HCT116 (cell line): ENCODE measurements around the gene UBE2M. TPM values are rescaled to one million over a fixed set of nuclear protein-coding genes. Genes with fewer than 3 reads are reported as not detected.

Source experiments
- ATAC-seq: fragments of 200-7000 bp; cut with Tn5 transposase; 2 replicates; pipeline ENCODE4 v1.9.1; 2020; ENCODE audit warnings: mild to moderate bottlenecking, moderate library complexity
- BruUV-seq: library from RNA; stranded (reverse); fragments of 400-500 nt; replicated peaks from 2 replicates; lab custom pipeline; 2021; lab: Mats Ljungman, UMichigan
- CTCF ChIA-PET: fragments of 300-600 bp; sonication (Branson Sonifier 250); formaldehyde crosslinking; loops from one replicate; lab custom pipeline; 2021; ENCODE audit warnings: antibody characterized with exemption; lab: Charles Lee
- POLR2A ChIA-PET: fragments of 300-600, 350-600 bp; sonication (Branson Sonifier 250); formaldehyde crosslinking; loops from one replicate; lab custom pipeline; 2021; ENCODE audit warnings: antibody characterized with exemption; lab: Charles Lee
- RAD21 ChIA-PET, 2 experiments: fragments of 300-600 bp; sonication (Branson Sonifier 250); formaldehyde crosslinking; loops; one replicate each; lab custom pipeline; 2023; ENCODE audit warnings: low total read pairs in 2 of 2; ENCODE audit not compliant: uncharacterized antibody in 2 of 2, unreplicated experiment in 2 of 2, low non-redundant PET in 1 of 2; lab: Charles Lee
- DNase-seq: peaks from one replicate; pipeline ENCODE4 v3.0.0-alpha.2; 2010; ENCODE audit warnings: low read depth, low spot score
- H2AFZ ChIP-seq: fragments of 200-600 bp; shearing (Covaris generic), sonication (generic); 2 replicates; pipeline ENCODE4 v1.6.1; 2017; ENCODE audit warnings: low read depth, mixed run types, mixed read lengths, antibody characterized with exemption, low read length; ENCODE audit not compliant: poor library complexity, severe bottlenecking
- H3K27ac ChIP-seq: 2 replicates; pipeline ENCODE4 v1.5.1; 2012; ENCODE audit warnings: low read depth, low read length
- H3K27me3 ChIP-seq: fragments of 200-600 bp; sonication (generic); 2 replicates; pipeline ENCODE4 v1.6.1; 2016; ENCODE audit warnings: mixed run types, low read length, mixed read lengths; ENCODE audit not compliant: insufficient read depth
- H3K36me3 ChIP-seq, 2 experiments: fragments of 200-500 bp in 1 of 2; fragments of 200-600 bp in 1 of 2; sonication (Bioruptor generic) in 1 of 2; sonication (generic) in 1 of 2; 2 replicates each; pipeline versions ENCODE4 v1.5.1 to v1.6.1; 2014 to 2016; ENCODE audit warnings: low read length in 2 of 2, inconsistent platforms in 1 of 2, mixed read lengths in 1 of 2, mixed run types in 1 of 2; ENCODE audit not compliant: insufficient read depth in 2 of 2, control insufficient read depth in 1 of 2
- H3K4me1 ChIP-seq, 2 experiments: fragments of 200-600 bp in 1 of 2; sonication (generic) in 1 of 2; 2 replicates each; pipeline versions ENCODE4 v1.5.1 to v1.6.1; 2012 to 2017; ENCODE audit warnings: low read length in 2 of 2, inconsistent platforms in 1 of 2, mild to moderate bottlenecking in 1 of 2, mixed read lengths in 1 of 2, mixed run types in 1 of 2, moderate library complexity in 1 of 2; ENCODE audit not compliant: insufficient read depth in 2 of 2, control insufficient read depth in 1 of 2
- H3K4me2 ChIP-seq: fragments of 200-600 bp; sonication (generic); 2 replicates; pipeline ENCODE4 v1.6.1; 2017; ENCODE audit warnings: mixed run types, low read length, mixed read lengths
- H3K4me3 ChIP-seq, 2 experiments: fragments of 200-600 bp in 1 of 2; sonication (generic) in 1 of 2; replicated peaks in 1 of 2; 2 replicates each; pipeline ENCODE4 v1.5.1; 2011 to 2016; ENCODE audit warnings: low read length in 2 of 2, control low read depth in 1 of 2, low read depth in 1 of 2, mild to moderate bottlenecking in 1 of 2, mixed read lengths in 1 of 2, mixed run types in 1 of 2
- H3K79me2 ChIP-seq: fragments of 200-600 bp; sonication (generic); 2 replicates; pipeline ENCODE4 v1.6.1; 2017; ENCODE audit warnings: mild to moderate bottlenecking, mixed run types, low read length, moderate library complexity, mixed read lengths; ENCODE audit not compliant: insufficient read depth
- H3K9ac ChIP-seq: fragments of 200-600 bp; sonication (generic); 2 replicates; pipeline ENCODE4 v1.6.1; 2016; ENCODE audit warnings: low read length, mixed read lengths
- H3K9me2 ChIP-seq: fragments of 200-600 bp; sonication (generic), shearing (Covaris generic); 2 replicates; pipeline ENCODE4 v1.6.1; 2017; ENCODE audit warnings: mixed run types, mild to moderate bottlenecking, moderate library complexity; ENCODE audit not compliant: insufficient read depth
- H3K9me3 ChIP-seq, 2 experiments: fragments of 200-500 bp in 1 of 2; fragments of 200-600 bp in 1 of 2; sonication (Bioruptor generic) in 1 of 2; sonication (generic) in 1 of 2; 2 replicates each; pipeline ENCODE4 v1.6.1; 2014 to 2017; ENCODE audit warnings: low read length in 2 of 2, mixed read lengths in 2 of 2, inconsistent platforms in 1 of 2, low read depth in 1 of 2, mild to moderate bottlenecking in 1 of 2, mixed run types in 1 of 2, moderate library complexity in 1 of 2; ENCODE audit not compliant: control insufficient read depth in 1 of 2, insufficient read depth in 1 of 2
- H4K20me1 ChIP-seq: fragments of 200-600 bp; sonication (generic), shearing (Covaris generic); 2 replicates; pipeline ENCODE4 v1.6.1; 2017; ENCODE audit warnings: mixed run types, mild to moderate bottlenecking, moderate library complexity; ENCODE audit not compliant: insufficient read depth
- CBX3 ChIP-seq: IDR thresholded peaks from 2 replicates; pipeline ENCODE4 v1.6.1; 2012; ENCODE audit warnings: low read depth
- EGR1 ChIP-seq: IDR thresholded peaks from 2 replicates; pipeline ENCODE4 v1.6.1; 2012; ENCODE audit warnings: low read depth
- ELF1 ChIP-seq: IDR thresholded peaks from 2 replicates; pipeline ENCODE4 v1.6.1; 2012; ENCODE audit warnings: low read depth, borderline replicate concordance
- EZH2phosphoT487 ChIP-seq: fragments of 200-600 bp; IDR thresholded peaks from 2 replicates; pipeline ENCODE4 v1.6.1; 2018; ENCODE audit warnings: antibody characterized with exemption, borderline replicate concordance
- FOSL1 ChIP-seq: IDR thresholded peaks from 2 replicates; pipeline ENCODE4 v1.6.1; 2012; ENCODE audit warnings: low read depth
- JUND ChIP-seq: IDR thresholded peaks from 2 replicates; pipeline ENCODE4 v1.6.1; 2012
- POLR2A ChIP-seq: IDR thresholded peaks from 2 replicates; pipeline ENCODE4 v1.7.0; 2011; ENCODE audit warnings: borderline replicate concordance; ENCODE audit not compliant: insufficient read depth, insufficient read length; ENCODE audit errors: extremely low read depth
- POLR2AphosphoS5 ChIP-seq: IDR thresholded peaks from 2 replicates; pipeline ENCODE4 v1.6.1; 2011; ENCODE audit warnings: mild to moderate bottlenecking, low read depth, low read length, moderate library complexity
- RAD21 ChIP-seq: IDR thresholded peaks from 2 replicates; pipeline ENCODE4 v1.6.1; 2012; ENCODE audit warnings: low read depth, mild to moderate bottlenecking
- SIN3A ChIP-seq: IDR thresholded peaks from 2 replicates; pipeline ENCODE4 v1.6.1; 2012; ENCODE audit warnings: low read depth
- YY1 ChIP-seq: IDR thresholded peaks from 2 replicates; pipeline ENCODE4 v1.6.1; 2011; ENCODE audit warnings: low read length, low read depth, moderate library complexity, mild to moderate bottlenecking; ENCODE audit not compliant: insufficient replicate concordance; ENCODE audit errors: extremely low read depth
- ZFX ChIP-seq: fragments of 450-650 bp; IDR thresholded peaks from 2 replicates; pipeline ENCODE4 v1.6.1; 2017
- ZNF274 ChIP-seq: fragments of 200-500 bp; sonication (Bioruptor generic); IDR thresholded peaks from 2 replicates; pipeline ENCODE4 v1.6.1; 2014; ENCODE audit warnings: mild to moderate bottlenecking, low read depth, low read length, inconsistent platforms
- intact Hi-C: fragments of 100-400 bp; cut with micrococcal nuclease; formaldehyde crosslinking; loops from 2 replicates; pipeline ENCODE4 v1.10.0; 2022
- total RNA-seq: library from RNA; stranded (reverse); gene quantifications from one replicate; pipeline ENCODE4 v1.2.1, GENCODE V29; 2021; ENCODE audit not compliant: unreplicated experiment
- TF ChIP-seq, protein P1 (sequence below): IDR thresholded peaks from 2 replicates; pipeline ENCODE4 v1.6.1; 2012
- TF ChIP-seq, protein P2 (sequence below): IDR thresholded peaks from 2 replicates; pipeline ENCODE4 v1.6.1; 2012
- TF ChIP-seq, protein P3 (sequence below): IDR thresholded peaks from 2 replicates; pipeline ENCODE4 v1.6.1; 2012; ENCODE audit warnings: low read depth
- TF ChIP-seq, protein P4 (sequence below), 3 experiments: fragments of 200-600 bp in 1 of 3; sonication (generic) in 1 of 3; IDR thresholded peaks in 2 of 3; conservative IDR thresholded peaks in 1 of 3; 2 replicates each; pipeline ENCODE4 v1.5.1; 2012 to 2017; ENCODE audit warnings: low read depth in 2 of 3, low read length in 2 of 3, antibody characterized with exemption in 1 of 3, borderline replicate concordance in 1 of 3, control low read depth in 1 of 3, mild to moderate bottlenecking in 1 of 3, mixed read lengths in 1 of 3, mixed run types in 1 of 3, moderate library complexity in 1 of 3; ENCODE audit not compliant: insufficient read depth in 1 of 3
- TF ChIP-seq, protein P5 (sequence below): IDR thresholded peaks from 2 replicates; pipeline ENCODE4 v1.6.1; 2011; ENCODE audit warnings: mild to moderate bottlenecking, low read length, moderate library complexity; ENCODE audit not compliant: insufficient replicate concordance; ENCODE audit errors: extremely low read depth

The UBE2M gene
- total RNA-seq, 1 experiment from 2014 or later, result 120 TPM

DNA sequence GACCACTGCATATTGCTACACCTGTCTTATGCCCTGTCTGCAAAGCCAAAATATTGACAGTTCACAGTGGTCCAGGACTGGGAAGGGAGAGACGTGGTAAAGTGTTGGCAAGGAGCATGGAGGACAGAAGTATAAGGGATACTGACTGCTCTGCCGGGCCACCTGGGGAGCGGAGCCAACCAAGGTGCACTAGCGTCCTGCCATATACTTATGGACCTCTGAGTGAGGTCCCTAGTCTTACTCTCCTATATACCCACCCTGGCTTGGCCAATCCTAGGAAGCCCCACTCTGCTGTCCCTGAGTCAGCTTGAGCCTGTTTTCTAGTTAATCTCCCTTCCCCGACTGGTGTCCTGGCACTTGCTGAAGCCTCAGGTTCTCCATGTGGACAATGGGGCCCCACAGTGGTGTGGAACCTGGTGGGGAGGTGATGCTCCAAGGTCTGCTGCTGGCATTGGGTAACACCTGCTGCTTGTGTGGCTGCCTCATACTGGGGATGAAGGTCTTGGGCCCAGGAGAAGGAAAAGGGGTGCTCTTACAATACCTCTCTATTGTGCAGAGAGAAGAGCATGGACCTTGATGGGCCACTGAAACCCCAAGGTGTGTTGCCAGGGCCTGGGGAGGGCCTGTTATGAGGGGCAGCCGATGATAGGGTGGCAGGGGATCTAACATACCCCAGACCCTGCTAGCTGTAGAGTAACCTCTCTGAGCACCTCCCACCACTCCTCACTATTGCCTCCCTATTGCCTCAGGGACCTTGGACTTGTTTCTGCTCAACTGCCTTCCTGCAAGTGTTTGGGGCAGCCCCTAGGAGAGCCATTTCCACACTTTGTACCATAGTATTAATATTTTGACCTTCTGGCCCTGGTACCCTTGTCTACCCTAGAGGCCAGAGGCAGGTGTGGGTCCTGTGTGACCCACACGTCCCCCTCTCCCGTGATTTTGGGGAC lies 21.3 kb downstream of the UBE2M start:
- BruUV-seq, result no TSS peak
- Histone ChIP-seq H3K4me3 (no peak overlapping the region), H3K36me3 (no peaks in the 10 kb centered on the region), H3K27me3 (peaks cover 14% of the 10 kb centered on the region; the same call in 1 of the 2 replicates), H4K20me1 (no peaks in the 10 kb centered on the region), H2AFZ (no peak overlapping the region), H3K4me1 (no peaks in the 10 kb centered on the region), H3K27ac (no peak overlapping the region), H3K79me2 (no peaks in the 10 kb centered on the region)
- ChIA-PET CTCF (no interaction called here), POLR2A (no interaction called here)
- no peak for ATAC-seq
- intact Hi-C loops, result no loop called here
- DNase-seq, result no peak
- TF ChIP-seq POLR2A (no peak), ZNF274 (no peak), FOSL1 (no peak), ELF1 (no peak), JUND (no peak), SIN3A (no peak), EZH2phosphoT487 (no peak), ZFX (no peak), POLR2AphosphoS5 (no peak), CBX3 (no peak), RAD21 (no peak), YY1 (no peak), EGR1 (no peak)
- TF ChIP-seq, protein P1, sequence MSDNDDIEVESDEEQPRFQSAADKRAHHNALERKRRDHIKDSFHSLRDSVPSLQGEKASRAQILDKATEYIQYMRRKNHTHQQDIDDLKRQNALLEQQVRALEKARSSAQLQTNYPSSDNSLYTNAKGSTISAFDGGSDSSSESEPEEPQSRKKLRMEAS, result no peak
- TF ChIP-seq, protein P2, sequence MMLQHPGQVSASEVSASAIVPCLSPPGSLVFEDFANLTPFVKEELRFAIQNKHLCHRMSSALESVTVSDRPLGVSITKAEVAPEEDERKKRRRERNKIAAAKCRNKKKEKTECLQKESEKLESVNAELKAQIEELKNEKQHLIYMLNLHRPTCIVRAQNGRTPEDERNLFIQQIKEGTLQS, result no peak
- TF ChIP-seq, protein P3, sequence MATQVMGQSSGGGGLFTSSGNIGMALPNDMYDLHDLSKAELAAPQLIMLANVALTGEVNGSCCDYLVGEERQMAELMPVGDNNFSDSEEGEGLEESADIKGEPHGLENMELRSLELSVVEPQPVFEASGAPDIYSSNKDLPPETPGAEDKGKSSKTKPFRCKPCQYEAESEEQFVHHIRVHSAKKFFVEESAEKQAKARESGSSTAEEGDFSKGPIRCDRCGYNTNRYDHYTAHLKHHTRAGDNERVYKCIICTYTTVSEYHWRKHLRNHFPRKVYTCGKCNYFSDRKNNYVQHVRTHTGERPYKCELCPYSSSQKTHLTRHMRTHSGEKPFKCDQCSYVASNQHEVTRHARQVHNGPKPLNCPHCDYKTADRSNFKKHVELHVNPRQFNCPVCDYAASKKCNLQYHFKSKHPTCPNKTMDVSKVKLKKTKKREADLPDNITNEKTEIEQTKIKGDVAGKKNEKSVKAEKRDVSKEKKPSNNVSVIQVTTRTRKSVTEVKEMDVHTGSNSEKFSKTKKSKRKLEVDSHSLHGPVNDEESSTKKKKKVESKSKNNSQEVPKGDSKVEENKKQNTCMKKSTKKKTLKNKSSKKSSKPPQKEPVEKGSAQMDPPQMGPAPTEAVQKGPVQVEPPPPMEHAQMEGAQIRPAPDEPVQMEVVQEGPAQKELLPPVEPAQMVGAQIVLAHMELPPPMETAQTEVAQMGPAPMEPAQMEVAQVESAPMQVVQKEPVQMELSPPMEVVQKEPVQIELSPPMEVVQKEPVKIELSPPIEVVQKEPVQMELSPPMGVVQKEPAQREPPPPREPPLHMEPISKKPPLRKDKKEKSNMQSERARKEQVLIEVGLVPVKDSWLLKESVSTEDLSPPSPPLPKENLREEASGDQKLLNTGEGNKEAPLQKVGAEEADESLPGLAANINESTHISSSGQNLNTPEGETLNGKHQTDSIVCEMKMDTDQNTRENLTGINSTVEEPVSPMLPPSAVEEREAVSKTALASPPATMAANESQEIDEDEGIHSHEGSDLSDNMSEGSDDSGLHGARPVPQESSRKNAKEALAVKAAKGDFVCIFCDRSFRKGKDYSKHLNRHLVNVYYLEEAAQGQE, result no peak
- TF ChIP-seq, protein P4, sequence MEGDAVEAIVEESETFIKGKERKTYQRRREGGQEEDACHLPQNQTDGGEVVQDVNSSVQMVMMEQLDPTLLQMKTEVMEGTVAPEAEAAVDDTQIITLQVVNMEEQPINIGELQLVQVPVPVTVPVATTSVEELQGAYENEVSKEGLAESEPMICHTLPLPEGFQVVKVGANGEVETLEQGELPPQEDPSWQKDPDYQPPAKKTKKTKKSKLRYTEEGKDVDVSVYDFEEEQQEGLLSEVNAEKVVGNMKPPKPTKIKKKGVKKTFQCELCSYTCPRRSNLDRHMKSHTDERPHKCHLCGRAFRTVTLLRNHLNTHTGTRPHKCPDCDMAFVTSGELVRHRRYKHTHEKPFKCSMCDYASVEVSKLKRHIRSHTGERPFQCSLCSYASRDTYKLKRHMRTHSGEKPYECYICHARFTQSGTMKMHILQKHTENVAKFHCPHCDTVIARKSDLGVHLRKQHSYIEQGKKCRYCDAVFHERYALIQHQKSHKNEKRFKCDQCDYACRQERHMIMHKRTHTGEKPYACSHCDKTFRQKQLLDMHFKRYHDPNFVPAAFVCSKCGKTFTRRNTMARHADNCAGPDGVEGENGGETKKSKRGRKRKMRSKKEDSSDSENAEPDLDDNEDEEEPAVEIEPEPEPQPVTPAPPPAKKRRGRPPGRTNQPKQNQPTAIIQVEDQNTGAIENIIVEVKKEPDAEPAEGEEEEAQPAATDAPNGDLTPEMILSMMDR (IDR thresholded peaks at IDR 0.05 in 2 of 3, conservative IDR thresholded peaks at IDR 0.05 in 1 of 3; ENCODE audit: borderline replicate concordance in 1 of 3, insufficient read depth in 1 of 3, low read depth in 2 of 3, low read length in 2 of 3), result no peak
- TF ChIP-seq, protein P5, sequence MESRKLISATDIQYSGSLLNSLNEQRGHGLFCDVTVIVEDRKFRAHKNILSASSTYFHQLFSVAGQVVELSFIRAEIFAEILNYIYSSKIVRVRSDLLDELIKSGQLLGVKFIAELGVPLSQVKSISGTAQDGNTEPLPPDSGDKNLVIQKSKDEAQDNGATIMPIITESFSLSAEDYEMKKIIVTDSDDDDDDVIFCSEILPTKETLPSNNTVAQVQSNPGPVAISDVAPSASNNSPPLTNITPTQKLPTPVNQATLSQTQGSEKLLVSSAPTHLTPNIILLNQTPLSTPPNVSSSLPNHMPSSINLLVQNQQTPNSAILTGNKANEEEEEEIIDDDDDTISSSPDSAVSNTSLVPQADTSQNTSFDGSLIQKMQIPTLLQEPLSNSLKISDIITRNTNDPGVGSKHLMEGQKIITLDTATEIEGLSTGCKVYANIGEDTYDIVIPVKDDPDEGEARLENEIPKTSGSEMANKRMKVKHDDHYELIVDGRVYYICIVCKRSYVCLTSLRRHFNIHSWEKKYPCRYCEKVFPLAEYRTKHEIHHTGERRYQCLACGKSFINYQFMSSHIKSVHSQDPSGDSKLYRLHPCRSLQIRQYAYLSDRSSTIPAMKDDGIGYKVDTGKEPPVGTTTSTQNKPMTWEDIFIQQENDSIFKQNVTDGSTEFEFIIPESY, result no peak
- TF ChIP-seq, all 23 proteins: peak for 0
- RAD21 ChIA-PET, result no interaction called here
- Histone ChIP-seq H3K9ac (no peak overlapping the region), H3K4me2 (no peak overlapping the region), H3K9me2 (no peaks in the 10 kb centered on the region), H3K9me3 (no peaks in the 10 kb centered on the region)
